GM19099 (cell line): ENCODE results near the gene LCLAT1.

ENCODE experiments used
- POLR2A ChIP-seq: IDR thresholded peaks from 3 replicates; pipeline ENCODE4 v1.6.1; 2011; ENCODE audit warnings: low read depth; ENCODE audit not compliant: insufficient read length; ENCODE audit errors: extremely low read depth

LCLAT1 gene

GRCh38 chr2:30437809-30438548, 9.1 kb upstream of the LCLAT1 start:
- TF ChIP-seq POLR2A = no peak

DNA sequence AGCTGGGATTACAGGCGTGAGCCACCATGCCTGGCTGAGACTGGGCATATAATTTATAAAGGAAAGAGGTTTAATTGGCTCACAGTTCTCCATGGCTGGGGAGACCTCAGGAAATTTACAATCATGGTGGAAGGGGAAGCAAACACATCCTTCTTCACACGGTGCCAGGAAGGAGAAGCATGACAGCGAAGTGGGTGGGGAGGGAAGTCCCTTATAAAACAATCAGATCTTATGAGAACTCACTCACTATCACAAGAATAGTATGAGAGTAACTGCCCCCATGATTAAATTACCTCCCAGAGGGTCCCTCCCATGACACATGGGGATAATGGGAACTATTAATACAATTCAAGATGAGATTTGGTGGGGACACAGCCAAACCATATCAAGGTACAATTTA, 7.8 kb upstream of the LCLAT1 start:
- no peak for TF ChIP-seq POLR2A

GRCh38 chr2:30439879-30440278, 7.2 kb upstream of the LCLAT1 start:
- TF ChIP-seq POLR2A = no peak

DNA sequence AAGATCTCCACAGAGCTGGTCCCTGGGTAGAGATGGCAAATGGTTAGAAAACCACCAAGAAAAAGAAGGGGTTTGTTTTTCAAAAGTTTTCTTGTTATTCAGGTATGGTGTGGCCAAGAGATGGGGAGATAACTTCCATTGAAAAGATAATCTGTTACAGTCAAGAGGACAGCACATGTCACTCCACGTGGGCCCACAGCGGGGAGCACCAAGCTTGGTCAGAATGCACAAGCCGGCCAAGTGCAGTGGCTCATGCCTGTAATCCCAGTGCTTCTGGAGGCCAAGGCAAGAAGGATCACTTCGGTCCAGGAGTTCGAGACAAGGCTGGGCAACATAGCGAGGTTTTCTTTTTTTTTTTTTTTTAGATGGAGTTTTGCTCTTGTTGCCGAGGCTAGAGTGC, 6.0 kb upstream of the LCLAT1 start:
- TF ChIP-seq POLR2A = no peak

GRCh38 chr2:30443081-30443480, 4.0 kb upstream of the LCLAT1 start:
- no peak for TF ChIP-seq POLR2A

GRCh38 chr2:30444273-30444672, 2.8 kb upstream of the LCLAT1 start:
- TF ChIP-seq POLR2A = no peak

GRCh38 chr2:30445266-30445821, 1.7 kb upstream of the LCLAT1 start:
- no peak for TF ChIP-seq POLR2A

DNA sequence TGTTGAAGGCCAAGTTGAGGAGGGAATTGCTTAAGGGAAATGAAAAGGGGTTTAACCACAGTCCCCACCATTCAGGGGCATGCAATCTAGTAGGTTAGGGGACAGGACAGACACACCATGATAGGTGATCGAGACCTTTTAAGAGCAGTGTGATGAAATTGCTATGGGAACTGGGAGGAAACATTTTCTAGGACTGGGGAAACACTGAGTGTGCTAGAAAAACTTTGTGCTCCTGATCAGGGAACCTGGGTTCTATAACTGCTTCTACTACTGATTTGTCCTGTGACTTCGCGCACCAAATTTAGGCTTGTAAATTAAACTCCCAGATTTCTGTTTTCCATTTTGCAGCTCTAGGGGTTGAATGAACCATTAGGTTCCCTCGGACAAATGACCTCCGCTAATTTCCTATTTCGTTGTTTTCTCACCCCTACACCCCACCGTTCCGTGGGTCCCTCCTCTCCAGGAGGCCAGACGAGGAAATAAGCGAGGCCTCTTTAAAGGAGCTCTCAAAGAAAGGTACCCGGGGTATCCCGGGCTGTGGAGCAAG, 371 bp upstream of the LCLAT1 start:
- no peak for TF ChIP-seq POLR2A

- no peak for TF ChIP-seq POLR2A
Observed at GRCh38 chr2:30448308-30448707, 1.3 kb downstream of the LCLAT1 start.

DNA sequence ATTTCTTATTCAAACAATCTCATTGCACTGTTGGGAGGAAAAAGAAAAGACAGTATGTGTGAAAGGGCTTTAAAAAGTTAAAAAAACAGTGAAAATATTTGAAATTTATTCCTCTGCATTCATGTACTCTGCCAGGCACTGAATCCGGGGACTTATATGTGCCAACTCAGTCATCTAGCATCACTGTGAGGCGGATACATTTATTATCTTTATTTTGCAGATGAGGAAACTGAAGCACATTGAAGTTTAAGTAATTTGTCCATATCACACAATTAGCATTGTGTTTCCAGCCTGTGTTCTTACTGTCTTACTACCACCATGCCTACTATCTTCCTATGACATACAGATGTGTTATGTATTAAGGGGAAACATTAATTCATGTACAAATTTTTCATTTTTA, 1.8 kb downstream of the LCLAT1 start:
- TF ChIP-seq POLR2A = no peak

GRCh38 chr2:30450025-30450424, 3.0 kb downstream of the LCLAT1 start:
- TF ChIP-seq POLR2A = no peak

GRCh38 chr2:30453498-30453897, 6.5 kb downstream of the LCLAT1 start:
- TF ChIP-seq POLR2A = no peak

GRCh38 chr2:30454571-30454970, 7.5 kb downstream of the LCLAT1 start:
- TF ChIP-seq POLR2A = no peak

DNA sequence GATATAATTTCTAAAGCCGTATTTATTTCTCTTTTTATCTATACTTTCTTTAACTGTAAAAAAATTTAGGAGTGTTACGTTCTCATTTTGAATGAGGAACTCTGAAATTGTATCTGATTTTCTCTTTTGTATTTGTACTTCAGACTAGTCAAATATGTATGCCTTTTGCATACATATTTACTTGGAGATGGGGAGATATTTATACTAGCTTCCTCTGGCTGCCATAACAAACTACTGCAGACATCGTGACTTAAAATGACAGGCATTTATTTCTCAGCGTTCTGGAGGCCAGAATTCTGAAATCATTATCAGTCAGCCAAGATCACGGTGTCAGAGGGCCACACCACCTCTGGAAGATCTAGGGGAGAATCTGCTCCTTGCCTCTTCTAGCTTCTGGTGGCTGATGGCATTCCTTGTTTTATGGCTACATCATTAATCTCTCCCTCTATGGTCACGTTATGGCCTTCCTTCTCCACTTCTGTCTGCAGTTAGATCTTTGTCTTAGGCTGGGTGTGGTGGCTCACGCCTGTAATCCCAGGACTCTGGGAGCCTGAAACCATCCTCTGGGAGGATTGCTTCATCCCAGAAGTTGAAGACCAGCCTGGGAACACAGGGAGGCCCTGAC, 8.2 kb downstream of the LCLAT1 start:
- TF ChIP-seq POLR2A = no peak

DNA sequence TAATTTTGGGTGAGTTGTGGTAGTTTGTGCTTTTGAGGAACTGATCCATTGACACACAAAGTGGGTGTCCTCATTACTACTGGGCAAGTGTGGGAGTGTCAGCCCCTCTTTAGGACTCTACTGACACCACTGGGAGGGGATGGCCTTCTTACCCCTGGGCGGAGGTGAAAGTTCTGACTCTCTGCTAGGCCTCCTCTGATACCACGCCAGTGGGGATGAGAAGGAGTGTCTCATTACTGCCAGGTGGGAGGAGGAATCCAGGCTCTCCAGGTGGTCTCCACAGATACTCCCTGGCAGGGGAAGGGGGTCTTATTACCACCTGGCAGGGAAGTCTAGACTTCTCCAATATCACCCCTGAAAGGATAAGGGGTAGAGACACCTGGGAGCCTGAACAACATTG, 9.1 kb downstream of the LCLAT1 start:
- no peak for TF ChIP-seq POLR2A

GRCh38 chr2:30456579-30456978, 9.5 kb downstream of the LCLAT1 start:
- TF ChIP-seq POLR2A = no peak
